Mucosa of stomach (tissue), 1 donor: ENCODE results near the gene JAML.

ENCODE experiments used
- H3K27me3 ChIP-seq: one replicate; pipeline ENCODE4 v1.7.0; 2013; ENCODE audit warnings: mild to moderate bottlenecking, low read length; ENCODE audit not compliant: control insufficient read depth, insufficient read depth
- H3K36me3 ChIP-seq: one replicate; pipeline ENCODE4 v1.7.0; 2013; ENCODE audit warnings: low read length; ENCODE audit not compliant: control insufficient read depth, insufficient read depth
- H3K4me1 ChIP-seq: one replicate; pipeline ENCODE4 v1.7.0; 2013; ENCODE audit warnings: mild to moderate bottlenecking, low read length; ENCODE audit not compliant: control insufficient read depth, insufficient read depth
- H3K4me3 ChIP-seq: one replicate; pipeline ENCODE4 v1.7.0; 2013; ENCODE audit warnings: low read length
- H3K9ac ChIP-seq: one replicate; pipeline ENCODE4 v1.7.0; 2013; ENCODE audit warnings: mild to moderate bottlenecking, low read length, moderate library complexity
- H3K9me3 ChIP-seq: one replicate; pipeline ENCODE4 v1.7.0; 2013; ENCODE audit warnings: mild to moderate bottlenecking, low read length, moderate library complexity; ENCODE audit not compliant: control insufficient read depth
- donor health status: Pancreatic carcinoma.

The JAML gene

GRCh38 chr11:118224511-118225188 is at the start of gene JAML:
Gene JAML (minus strand): TSS chr11:118225011. CDS start chr11:118214866, 10,145 bp downstream.
- H3K4me1 ChIP-seq, result no peaks in the 10 kb centered on the region
- H3K36me3 ChIP-seq, result no peaks in the 10 kb centered on the region
- no peaks in the 10 kb centered on the region for H3K9me3 ChIP-seq
- peak within 1 kb of the TSS; percentile 15 for H3K9ac ChIP-seq
- H3K4me3 ChIP-seq, result peak within 1 kb of the TSS; percentile 17
- no peaks in the 10 kb centered on the region for H3K27me3 ChIP-seq

- Histone ChIP-seq H3K9ac (no peak overlapping the region), H3K36me3 (no peaks in the 10 kb centered on the region), H3K4me3 (no peak overlapping the region), H3K9me3 (no peaks in the 10 kb centered on the region), H3K4me1 (peaks cover 33% of the 10 kb centered on the region), H3K27me3 (no peaks in the 10 kb centered on the region)
Observed at GRCh38 chr11:118274186-118274585, 49.4 kb upstream of the JAML start.

- no peaks in the 10 kb centered on the region for H3K9me3 ChIP-seq
- H3K4me1 ChIP-seq, result peaks cover 26% of the 10 kb centered on the region
- H3K4me3 ChIP-seq, result no peak overlapping the region
- no peaks in the 10 kb centered on the region for H3K36me3 ChIP-seq
- H3K9ac ChIP-seq, result no peak overlapping the region
- H3K27me3 ChIP-seq, result no peaks in the 10 kb centered on the region
Observed at GRCh38 chr11:118272001-118272400, 47.2 kb upstream of the JAML start.

GRCh38 chr11:118267486-118267885 is 42.7 kb upstream of the JAML start:
- Histone ChIP-seq H3K27me3 (no peaks in the 10 kb centered on the region), H3K4me3 (no peak overlapping the region), H3K4me1 (peaks cover 38% of the 10 kb centered on the region), H3K9me3 (no peaks in the 10 kb centered on the region), H3K9ac (no peak overlapping the region), H3K36me3 (no peaks in the 10 kb centered on the region)

- Histone ChIP-seq H3K36me3 (no peaks in the 10 kb centered on the region), H3K9ac (peak overlapping the region; percentile 67), H3K9me3 (no peaks in the 10 kb centered on the region), H3K4me3 (no peak overlapping the region), H3K4me1 (peaks cover 36% of the 10 kb centered on the region), H3K27me3 (no peaks in the 10 kb centered on the region)
Observed at GRCh38 chr11:118265954-118266353, 41.1 kb upstream of the JAML start.

GRCh38 chr11:118264569-118265465 is 40.0 kb upstream of the JAML start:
- Histone ChIP-seq H3K9ac (peak overlapping the region; percentile 67), H3K36me3 (no peaks in the 10 kb centered on the region), H3K4me1 (peaks cover 36% of the 10 kb centered on the region), H3K27me3 (no peaks in the 10 kb centered on the region), H3K4me3 (peak overlapping the region; percentile 66), H3K9me3 (no peaks in the 10 kb centered on the region)

GRCh38 chr11:118263695-118264568 is 39.1 kb upstream of the JAML start, which contains the start of gene MPZL2:
Gene MPZL2 (minus strand): TSS chr11:118264297. CDS start chr11:118264153, 144 bp downstream.
- Histone ChIP-seq H3K27me3 (no peaks in the 10 kb centered on the region), H3K9me3 (no peaks in the 10 kb centered on the region), H3K36me3 (no peaks in the 10 kb centered on the region), H3K4me3 (peak within 1 kb of the TSS; percentile 66), H3K9ac (peak within 1 kb of the TSS; percentile 67), H3K4me1 (peaks cover 36% of the 10 kb centered on the region)

- Histone ChIP-seq H3K9me3 (no peaks in the 10 kb centered on the region), H3K36me3 (no peaks in the 10 kb centered on the region), H3K9ac (peak overlapping the region; percentile 67), H3K4me1 (peaks cover 36% of the 10 kb centered on the region), H3K27me3 (no peaks in the 10 kb centered on the region), H3K4me3 (peak overlapping the region; percentile 66)
Observed at GRCh38 chr11:118263112-118263511, 38.3 kb upstream of the JAML start.

- H3K9ac ChIP-seq, result no peak overlapping the region
- no peaks in the 10 kb centered on the region for H3K9me3 ChIP-seq
- H3K27me3 ChIP-seq, result no peaks in the 10 kb centered on the region
- H3K36me3 ChIP-seq, result no peaks in the 10 kb centered on the region
- H3K4me1 ChIP-seq, result peaks cover 23% of the 10 kb centered on the region
- no peak overlapping the region for H3K4me3 ChIP-seq
Observed at GRCh38 chr11:118260353-118260752, 35.5 kb upstream of the JAML start.

- Histone ChIP-seq H3K4me1 (peaks cover 15% of the 10 kb centered on the region), H3K4me3 (no peak overlapping the region), H3K27me3 (no peaks in the 10 kb centered on the region), H3K9ac (no peak overlapping the region), H3K36me3 (no peaks in the 10 kb centered on the region), H3K9me3 (no peaks in the 10 kb centered on the region)
Observed at GRCh38 chr11:118259138-118259537, 34.3 kb upstream of the JAML start.

- Histone ChIP-seq H3K9me3 (no peaks in the 10 kb centered on the region), H3K27me3 (no peaks in the 10 kb centered on the region), H3K36me3 (no peaks in the 10 kb centered on the region), H3K9ac (no peak overlapping the region), H3K4me3 (no peak overlapping the region), H3K4me1 (peaks cover 15% of the 10 kb centered on the region)
Observed at GRCh38 chr11:118258410-118258809, 33.6 kb upstream of the JAML start.
